PFSK-1 (cell line): ENCODE results near the gene TMEM178A.

ENCODE experiments used
- FOXP2 ChIP-seq: optimal IDR thresholded peaks from 2 replicates; pipeline ENCODE3; 2011; ENCODE audit warnings: borderline replicate concordance, control low read depth, inconsistent platforms; ENCODE audit not compliant: insufficient read depth; ENCODE audit errors: extremely low read length, extremely low read depth
- POLR2AphosphoS5 ChIP-seq: IDR thresholded peaks from 2 replicates; pipeline ENCODE4 v1.6.1; 2012; ENCODE audit warnings: low read depth, mild to moderate bottlenecking, control low read depth, low read length, moderate library complexity
- SIN3A ChIP-seq: IDR thresholded peaks from 2 replicates; pipeline ENCODE4 v1.6.1; 2012; ENCODE audit warnings: mild to moderate bottlenecking, low read length, moderate library complexity, borderline replicate concordance; ENCODE audit not compliant: insufficient read depth
- TAF1 ChIP-seq: IDR thresholded peaks from 2 replicates; pipeline ENCODE4 v1.6.1; 2012; ENCODE audit warnings: low read length, control low read depth, borderline replicate concordance; ENCODE audit not compliant: insufficient read depth
- TF ChIP-seq, protein P1 (sequence below), 2 experiments: IDR thresholded peaks; 2 replicates each; pipeline versions ENCODE4 v1.6.1 to v1.8.0; 2011 to 2012; ENCODE audit warnings: low read depth in 2 of 2, low read length in 2 of 2, control low read depth in 1 of 2, inconsistent platforms in 1 of 2, mild to moderate bottlenecking in 1 of 2, moderate library complexity in 1 of 2; ENCODE audit not compliant: insufficient read depth in 1 of 2

Gene TMEM178A

GRCh38 chr2:39645826-39646225 lies 19.9 kb upstream of the TMEM178A start:
- TF ChIP-seq FOXP2 (no peak), POLR2AphosphoS5 (no peak), TAF1 (no peak), SIN3A (no peak)
- TF ChIP-seq, protein P1, sequence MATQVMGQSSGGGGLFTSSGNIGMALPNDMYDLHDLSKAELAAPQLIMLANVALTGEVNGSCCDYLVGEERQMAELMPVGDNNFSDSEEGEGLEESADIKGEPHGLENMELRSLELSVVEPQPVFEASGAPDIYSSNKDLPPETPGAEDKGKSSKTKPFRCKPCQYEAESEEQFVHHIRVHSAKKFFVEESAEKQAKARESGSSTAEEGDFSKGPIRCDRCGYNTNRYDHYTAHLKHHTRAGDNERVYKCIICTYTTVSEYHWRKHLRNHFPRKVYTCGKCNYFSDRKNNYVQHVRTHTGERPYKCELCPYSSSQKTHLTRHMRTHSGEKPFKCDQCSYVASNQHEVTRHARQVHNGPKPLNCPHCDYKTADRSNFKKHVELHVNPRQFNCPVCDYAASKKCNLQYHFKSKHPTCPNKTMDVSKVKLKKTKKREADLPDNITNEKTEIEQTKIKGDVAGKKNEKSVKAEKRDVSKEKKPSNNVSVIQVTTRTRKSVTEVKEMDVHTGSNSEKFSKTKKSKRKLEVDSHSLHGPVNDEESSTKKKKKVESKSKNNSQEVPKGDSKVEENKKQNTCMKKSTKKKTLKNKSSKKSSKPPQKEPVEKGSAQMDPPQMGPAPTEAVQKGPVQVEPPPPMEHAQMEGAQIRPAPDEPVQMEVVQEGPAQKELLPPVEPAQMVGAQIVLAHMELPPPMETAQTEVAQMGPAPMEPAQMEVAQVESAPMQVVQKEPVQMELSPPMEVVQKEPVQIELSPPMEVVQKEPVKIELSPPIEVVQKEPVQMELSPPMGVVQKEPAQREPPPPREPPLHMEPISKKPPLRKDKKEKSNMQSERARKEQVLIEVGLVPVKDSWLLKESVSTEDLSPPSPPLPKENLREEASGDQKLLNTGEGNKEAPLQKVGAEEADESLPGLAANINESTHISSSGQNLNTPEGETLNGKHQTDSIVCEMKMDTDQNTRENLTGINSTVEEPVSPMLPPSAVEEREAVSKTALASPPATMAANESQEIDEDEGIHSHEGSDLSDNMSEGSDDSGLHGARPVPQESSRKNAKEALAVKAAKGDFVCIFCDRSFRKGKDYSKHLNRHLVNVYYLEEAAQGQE (IDR thresholded peaks at IDR 0.05; ENCODE audit: insufficient read depth in 1 of 2, low read depth in 2 of 2, low read length in 2 of 2): no peak

DNA sequence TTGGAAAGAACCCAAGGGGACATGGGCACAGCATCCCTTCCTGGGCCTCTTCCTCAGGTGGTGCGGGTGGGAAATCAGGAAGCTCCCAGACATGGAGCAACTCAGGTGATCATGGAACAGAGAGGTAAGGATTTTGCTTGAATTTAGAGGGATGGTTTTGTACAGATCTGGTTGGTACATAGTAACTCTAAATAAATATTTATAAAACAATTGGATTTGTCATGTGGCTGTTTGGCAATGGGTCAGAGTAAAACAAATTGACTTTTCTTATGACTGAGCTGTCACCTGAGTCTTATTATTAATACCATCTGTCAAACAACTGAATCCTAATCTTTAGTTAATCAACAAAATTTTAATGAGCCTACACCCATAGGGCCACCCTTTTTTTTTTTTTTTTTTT lies 19.4 kb upstream of the TMEM178A start:
- TF ChIP-seq POLR2AphosphoS5 (no peak), TAF1 (no peak), FOXP2 (no peak), SIN3A (no peak)
- TF ChIP-seq, protein P1 (IDR thresholded peaks at IDR 0.05; ENCODE audit: insufficient read depth in 1 of 2, low read depth in 2 of 2, low read length in 2 of 2): no peak

DNA sequence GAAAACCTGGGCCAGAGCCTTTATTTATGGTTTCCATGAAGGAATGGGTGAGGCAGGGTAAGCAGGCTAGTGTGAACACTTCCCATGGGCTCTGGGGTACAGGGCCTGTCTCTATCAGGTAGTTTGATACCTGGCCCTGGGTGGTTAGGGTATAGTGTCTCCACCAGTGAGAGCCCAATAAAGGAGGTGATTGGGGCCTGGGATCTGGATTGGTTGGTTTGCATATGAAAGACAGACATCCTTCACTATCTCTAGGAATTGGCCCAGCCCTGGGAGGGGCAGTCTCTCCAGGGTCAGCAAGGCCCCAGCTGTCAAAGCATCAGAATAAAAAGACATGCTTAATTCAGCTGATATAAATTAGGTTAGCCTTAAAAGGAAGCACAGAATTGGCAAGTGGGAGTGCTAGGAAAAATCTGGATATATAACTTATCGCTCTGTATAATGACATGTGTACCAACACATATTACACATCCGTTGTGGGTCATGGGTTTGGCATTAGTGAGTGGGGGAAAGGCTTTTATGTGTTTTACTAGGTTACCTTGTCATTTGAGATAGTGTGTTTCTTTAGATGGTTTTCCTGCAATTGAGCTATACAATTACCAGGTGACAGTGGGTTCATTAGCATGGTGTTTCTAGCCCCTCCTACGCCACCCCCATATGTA lies 18.5 kb upstream of the TMEM178A start:
- TF ChIP-seq SIN3A (no peak), TAF1 (no peak), POLR2AphosphoS5 (no peak), FOXP2 (no peak)
- TF ChIP-seq, protein P1 (IDR thresholded peaks at IDR 0.05; ENCODE audit: insufficient read depth in 1 of 2, low read depth in 2 of 2, low read length in 2 of 2): no peak

- TF ChIP-seq, protein P1 (IDR thresholded peaks at IDR 0.05; ENCODE audit: insufficient read depth in 1 of 2, low read depth in 2 of 2, low read length in 2 of 2): no peak
- TF ChIP-seq TAF1 (no peak), POLR2AphosphoS5 (no peak), FOXP2 (no peak), SIN3A (no peak)
These were observed 17.1 kb upstream of the TMEM178A start for GRCh38 chr2:39648580-39648979.

DNA sequence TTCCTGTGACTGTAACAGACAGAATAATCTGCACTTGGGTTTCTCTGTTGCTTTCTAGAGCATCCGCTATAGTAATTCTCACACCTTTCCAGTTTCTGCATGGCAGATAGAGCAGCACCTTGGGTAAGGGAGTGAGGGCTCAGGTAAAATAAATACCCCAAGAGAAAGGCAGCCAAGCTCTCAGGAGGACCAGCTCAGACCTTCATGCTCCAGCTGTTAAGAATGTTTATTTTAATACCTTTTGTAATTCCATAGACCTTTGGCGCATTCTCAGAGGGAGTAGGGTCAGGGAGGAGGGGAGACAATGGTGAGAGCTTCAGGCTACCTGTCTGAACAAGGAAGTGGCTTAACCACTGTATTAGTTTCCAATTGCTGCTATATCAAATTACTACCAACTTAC lies 16.2 kb upstream of the TMEM178A start:
- TF ChIP-seq SIN3A (no peak), POLR2AphosphoS5 (no peak), FOXP2 (no peak), TAF1 (no peak)
- TF ChIP-seq, protein P1 (IDR thresholded peaks at IDR 0.05; ENCODE audit: insufficient read depth in 1 of 2, low read depth in 2 of 2, low read length in 2 of 2): no peak
